Transverse colon (tissue), 4 donors: Measurements from ENCODE around the gene LRP11.

Experiments
- POLR2AphosphoS5 ChIP-seq, 3 donors: sonication (generic); formaldehyde crosslinking; IDR thresholded peaks; one replicate each; pipeline ENCODE4 v1.6.1; 2016; ENCODE audit warnings: antibody characterized with exemption in 3 of 3
- TF ChIP-seq, protein P1 (sequence below), 5 experiments: fragments of 200-600 bp in 3 of 5; fragments of 450-650 bp in 2 of 5; sonication (generic) in 3 of 5; IDR thresholded peaks; 1 replicate in 2 of 5; 2 replicates in 3 of 5; pipeline ENCODE4 v1.5.1; 2016 to 2017; ENCODE audit warnings: antibody characterized with exemption in 5 of 5, inconsistent platforms in 3 of 5, mild to moderate bottlenecking in 2 of 5, moderate library complexity in 1 of 5

DNA sequence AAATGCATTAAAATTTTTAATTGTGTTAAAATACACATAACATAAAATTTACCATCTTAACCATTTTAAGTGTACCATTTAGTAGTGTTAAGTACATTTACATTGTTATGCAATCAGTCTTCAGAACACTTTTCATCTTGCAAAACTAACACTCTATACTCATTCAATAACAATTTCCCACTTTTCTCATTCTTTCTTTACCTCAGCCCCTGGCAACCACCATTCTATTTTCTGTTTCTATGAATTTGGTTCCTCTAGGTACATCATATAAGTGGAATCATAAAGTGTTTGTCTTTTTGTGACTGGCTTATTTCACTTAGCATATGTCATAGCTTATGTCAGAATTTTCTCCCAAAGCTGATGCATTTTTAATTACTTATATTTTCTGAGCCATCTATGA, 82.4 kb downstream of the LRP11 start:
- TF ChIP-seq POLR2AphosphoS5 (IDR thresholded peaks at IDR 0.05): no peak
- TF ChIP-seq, protein P1, sequence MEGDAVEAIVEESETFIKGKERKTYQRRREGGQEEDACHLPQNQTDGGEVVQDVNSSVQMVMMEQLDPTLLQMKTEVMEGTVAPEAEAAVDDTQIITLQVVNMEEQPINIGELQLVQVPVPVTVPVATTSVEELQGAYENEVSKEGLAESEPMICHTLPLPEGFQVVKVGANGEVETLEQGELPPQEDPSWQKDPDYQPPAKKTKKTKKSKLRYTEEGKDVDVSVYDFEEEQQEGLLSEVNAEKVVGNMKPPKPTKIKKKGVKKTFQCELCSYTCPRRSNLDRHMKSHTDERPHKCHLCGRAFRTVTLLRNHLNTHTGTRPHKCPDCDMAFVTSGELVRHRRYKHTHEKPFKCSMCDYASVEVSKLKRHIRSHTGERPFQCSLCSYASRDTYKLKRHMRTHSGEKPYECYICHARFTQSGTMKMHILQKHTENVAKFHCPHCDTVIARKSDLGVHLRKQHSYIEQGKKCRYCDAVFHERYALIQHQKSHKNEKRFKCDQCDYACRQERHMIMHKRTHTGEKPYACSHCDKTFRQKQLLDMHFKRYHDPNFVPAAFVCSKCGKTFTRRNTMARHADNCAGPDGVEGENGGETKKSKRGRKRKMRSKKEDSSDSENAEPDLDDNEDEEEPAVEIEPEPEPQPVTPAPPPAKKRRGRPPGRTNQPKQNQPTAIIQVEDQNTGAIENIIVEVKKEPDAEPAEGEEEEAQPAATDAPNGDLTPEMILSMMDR (IDR thresholded peaks at IDR 0.05): no peak
